Progenitor cell of endocrine pancreas (in vitro differentiated cells): ENCODE data around the gene CSTF3. TPM values are rescaled to one million over a fixed set of nuclear protein-coding genes. Genes with fewer than 3 reads are reported as not detected.
"Not testable (repeated sequence)": the region's sequence is repeated elsewhere in the genome, so short reads cannot be mapped to it uniquely, and the experiment has no call there.

Source experiments
- DNase-seq: peaks from one replicate; pipeline ENCODE4 v3.0.0; 2021; ENCODE audit warnings: low spot score; ENCODE audit not compliant: unreplicated experiment
- H3K27ac Mint-ChIP-seq: 2 replicates; pipeline ENCODE4 v1.8.0; 2021; ENCODE audit warnings: mild to moderate bottlenecking, moderate library complexity, mixed read lengths
- H3K27me3 Mint-ChIP-seq: 2 replicates; pipeline ENCODE4 v1.8.0; 2021; ENCODE audit warnings: mixed read lengths
- H3K36me3 Mint-ChIP-seq: 2 replicates; pipeline ENCODE4 v1.8.0; 2022; ENCODE audit warnings: mixed read lengths; ENCODE audit not compliant: insufficient read depth
- H3K4me1 Mint-ChIP-seq: 2 replicates; pipeline ENCODE4 v1.8.0; 2021; ENCODE audit warnings: low read depth, mixed read lengths
- H3K4me3 Mint-ChIP-seq: 2 replicates; pipeline ENCODE4 v1.8.0; 2021; ENCODE audit warnings: low read depth, mild to moderate bottlenecking, moderate library complexity, mixed read lengths
- H3K9me3 Mint-ChIP-seq: 2 replicates; pipeline ENCODE4 v1.8.0; 2021; ENCODE audit warnings: low read depth, mixed read lengths
- total RNA-seq: library from RNA; stranded (reverse); gene quantifications from 2 replicates; pipeline ENCODE4 v1.2.1, GENCODE V29; 2021
- TF ChIP-seq, protein P1 (sequence below): fragments of 200-600 bp; sonication (generic); IDR thresholded peaks from one replicate; pipeline ENCODE4 v1.5.0; 2021; ENCODE audit warnings: antibody characterized with exemption, mild to moderate bottlenecking; ENCODE audit not compliant: unreplicated experiment

The CSTF3 gene
- total RNA-seq, 1 donor from 2014 or later, result 43.5 TPM

DNA sequence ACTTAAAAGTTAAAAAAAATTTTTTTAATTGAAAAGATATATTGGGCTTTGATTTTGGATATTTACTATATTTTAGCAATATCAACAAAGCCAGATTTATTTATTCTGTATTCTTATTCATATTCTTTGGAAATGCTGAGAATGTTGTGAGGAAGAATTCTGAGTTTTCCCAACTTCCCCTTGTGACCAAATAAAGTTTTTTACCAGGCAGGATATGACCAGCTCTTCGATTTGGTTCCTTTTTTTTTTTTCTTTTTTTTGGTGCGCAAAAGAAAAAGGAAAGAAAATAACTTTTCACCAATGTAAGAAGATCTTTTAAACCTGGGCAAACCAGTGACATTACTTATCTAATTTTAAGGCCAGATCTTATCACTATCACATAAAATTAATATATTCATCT, 109.0 kb downstream of the CSTF3 start:
- Mint-ChIP-seq H3K27ac (no peak overlapping the region), H3K36me3 (peaks cover 17% of the 10 kb centered on the region), H3K4me3 (no peak overlapping the region), H3K4me1 (peaks cover 15% of the 10 kb centered on the region), H3K9me3 (no peaks in the 10 kb centered on the region), H3K27me3 (no peaks in the 10 kb centered on the region)
- no peak for DNase-seq
- TF ChIP-seq, protein P1, sequence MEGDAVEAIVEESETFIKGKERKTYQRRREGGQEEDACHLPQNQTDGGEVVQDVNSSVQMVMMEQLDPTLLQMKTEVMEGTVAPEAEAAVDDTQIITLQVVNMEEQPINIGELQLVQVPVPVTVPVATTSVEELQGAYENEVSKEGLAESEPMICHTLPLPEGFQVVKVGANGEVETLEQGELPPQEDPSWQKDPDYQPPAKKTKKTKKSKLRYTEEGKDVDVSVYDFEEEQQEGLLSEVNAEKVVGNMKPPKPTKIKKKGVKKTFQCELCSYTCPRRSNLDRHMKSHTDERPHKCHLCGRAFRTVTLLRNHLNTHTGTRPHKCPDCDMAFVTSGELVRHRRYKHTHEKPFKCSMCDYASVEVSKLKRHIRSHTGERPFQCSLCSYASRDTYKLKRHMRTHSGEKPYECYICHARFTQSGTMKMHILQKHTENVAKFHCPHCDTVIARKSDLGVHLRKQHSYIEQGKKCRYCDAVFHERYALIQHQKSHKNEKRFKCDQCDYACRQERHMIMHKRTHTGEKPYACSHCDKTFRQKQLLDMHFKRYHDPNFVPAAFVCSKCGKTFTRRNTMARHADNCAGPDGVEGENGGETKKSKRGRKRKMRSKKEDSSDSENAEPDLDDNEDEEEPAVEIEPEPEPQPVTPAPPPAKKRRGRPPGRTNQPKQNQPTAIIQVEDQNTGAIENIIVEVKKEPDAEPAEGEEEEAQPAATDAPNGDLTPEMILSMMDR, result no peak

DNA sequence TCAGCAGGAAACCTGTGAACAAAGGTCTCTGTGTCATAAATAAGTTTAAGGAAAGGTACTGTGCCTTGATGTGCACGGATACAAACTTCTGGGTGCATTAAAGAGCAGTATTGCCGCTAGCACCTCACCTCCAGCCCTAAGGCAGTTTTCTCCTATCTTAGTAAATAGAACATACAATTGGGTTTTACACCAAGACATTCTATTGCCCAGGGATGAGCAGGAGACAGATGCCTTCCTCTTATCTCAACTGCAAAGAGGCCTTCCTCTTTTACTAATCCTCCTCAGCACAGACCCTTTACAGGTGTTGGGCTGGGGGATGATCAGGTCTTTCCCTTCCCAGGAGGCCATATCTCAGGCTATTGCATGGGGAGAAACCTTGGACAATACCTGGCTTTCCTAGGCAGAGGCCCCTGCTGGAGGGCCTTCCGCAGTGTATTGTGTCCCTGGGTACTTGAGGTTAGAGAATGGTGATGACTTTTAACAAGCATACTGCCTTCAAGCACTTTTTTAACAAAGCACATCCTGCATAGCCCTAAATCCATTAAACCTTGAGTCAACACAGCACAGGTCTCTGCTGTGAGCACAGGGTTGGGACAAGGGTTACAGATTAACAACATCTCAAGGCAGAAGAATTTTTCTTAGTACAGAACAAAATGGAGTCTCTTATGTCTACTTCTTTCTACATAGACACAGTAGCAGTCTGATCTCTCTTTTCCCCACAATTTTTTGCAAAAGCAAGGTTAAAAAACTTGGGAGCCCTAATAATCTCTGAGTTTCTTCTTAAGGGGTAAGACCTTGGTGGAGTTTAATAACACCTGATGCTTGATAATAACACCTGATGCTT, 111.5 kb downstream of the CSTF3 start:
- peak; percentile 13 for DNase-seq
- Mint-ChIP-seq H3K36me3 (peaks cover 25% of the 10 kb centered on the region), H3K4me1 (peaks cover 15% of the 10 kb centered on the region), H3K27ac (peak overlapping the region; percentile 87)
- not testable (repeated sequence) for H3K9me3 Mint-ChIP-seq, H3K27me3 Mint-ChIP-seq, H3K4me3 Mint-ChIP-seq

DNA sequence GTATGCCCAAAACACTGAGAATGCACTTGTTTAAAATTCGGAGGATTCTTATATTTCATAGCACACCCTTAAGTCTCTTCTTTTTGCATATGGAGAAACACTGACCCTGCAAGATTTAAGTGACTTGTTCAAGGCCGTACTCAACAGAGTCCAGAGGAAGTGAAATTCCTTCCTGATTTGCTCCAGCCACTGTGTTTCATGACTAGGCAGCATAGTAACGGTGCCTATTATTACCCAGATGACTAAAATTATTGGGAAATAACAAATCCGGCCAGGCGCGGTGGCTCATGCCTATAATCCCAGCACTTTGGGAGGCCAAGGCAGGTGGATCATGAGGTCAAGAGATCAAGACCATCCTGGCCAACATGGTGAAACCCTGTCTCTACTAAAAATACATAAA, 112.6 kb downstream of the CSTF3 start:
- peak overlapping the region; percentile 49 for H3K27ac Mint-ChIP-seq
- not testable (repeated sequence) for H3K27me3 Mint-ChIP-seq, H3K4me3 Mint-ChIP-seq, H3K9me3 Mint-ChIP-seq, DNase-seq
- peaks cover 25% of the 10 kb centered on the region for H3K36me3 Mint-ChIP-seq
- H3K4me1 Mint-ChIP-seq, result peaks cover 16% of the 10 kb centered on the region

DNA sequence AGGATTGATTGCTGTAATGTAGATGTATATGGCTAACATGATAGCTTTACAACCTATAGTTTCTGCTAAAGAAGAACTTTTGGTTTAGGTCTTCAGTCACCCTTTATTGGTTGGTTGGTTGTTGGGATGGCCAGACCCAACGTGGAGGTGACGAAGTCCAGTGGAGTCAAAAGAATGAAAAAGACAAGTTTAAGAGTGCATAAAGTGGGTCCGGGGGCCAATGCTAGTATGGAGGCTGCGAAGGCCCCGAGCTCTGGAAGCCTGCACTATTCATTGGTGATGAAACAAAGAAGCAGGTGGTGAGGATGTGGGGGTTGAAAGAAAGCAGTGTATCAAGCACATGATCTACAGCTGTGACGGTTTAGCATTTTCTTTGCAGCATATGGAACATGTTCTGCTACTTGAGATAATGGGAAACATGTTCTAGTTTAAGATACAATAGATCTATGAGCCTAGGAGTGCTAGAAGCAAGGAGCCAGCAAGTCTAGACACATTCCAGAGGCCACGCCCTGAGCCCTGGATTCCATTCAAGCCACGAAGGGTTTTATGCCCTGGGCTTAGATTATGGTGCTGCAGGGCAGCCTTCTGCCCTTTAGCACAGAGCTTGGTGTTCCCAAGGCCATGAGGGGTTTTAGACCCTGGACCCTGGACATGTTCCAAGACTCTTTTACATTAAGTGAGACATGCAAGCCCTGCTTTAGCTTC, 115.6 kb downstream of the CSTF3 start:
- Mint-ChIP-seq H3K9me3 (peaks cover 3% of the 10 kb centered on the region), H3K4me1 (peaks cover 17% of the 10 kb centered on the region), H3K27ac (no peak overlapping the region), H3K36me3 (peaks cover 23% of the 10 kb centered on the region), H3K4me3 (no peak overlapping the region), H3K27me3 (no peaks in the 10 kb centered on the region)
- TF ChIP-seq, protein P1, result no peak
- DNase-seq, result no peak

DNA sequence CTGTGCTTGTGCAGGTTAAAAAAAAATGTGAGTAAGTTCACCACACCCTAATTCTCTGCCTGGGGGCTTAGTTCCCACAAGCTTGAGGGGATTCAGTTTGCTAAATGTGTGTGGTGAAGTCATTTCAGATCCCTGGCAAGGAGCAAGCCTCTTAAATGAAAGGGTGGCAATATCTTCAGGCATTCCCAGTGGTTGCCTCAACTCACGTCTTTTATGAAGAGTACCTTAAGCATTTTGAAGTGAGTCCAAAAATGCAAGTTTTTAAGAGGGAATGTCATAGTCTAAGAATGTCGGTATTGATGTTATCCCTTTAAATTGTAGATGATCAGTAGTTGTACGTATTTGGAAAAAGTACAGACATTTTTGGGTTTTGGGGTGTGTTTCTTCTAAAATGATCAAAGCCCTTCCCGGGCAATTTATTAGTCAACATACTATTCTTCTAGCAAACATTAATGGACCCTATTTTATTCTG, 117.0 kb downstream of the CSTF3 start:
- Mint-ChIP-seq H3K27me3 (no peaks in the 10 kb centered on the region), H3K27ac (no peak overlapping the region), H3K4me1 (peaks cover 11% of the 10 kb centered on the region), H3K4me3 (no peak overlapping the region), H3K9me3 (peaks cover 3% of the 10 kb centered on the region), H3K36me3 (peaks cover 23% of the 10 kb centered on the region)
- DNase-seq, result no peak
- TF ChIP-seq, protein P1, result no peak

DNA sequence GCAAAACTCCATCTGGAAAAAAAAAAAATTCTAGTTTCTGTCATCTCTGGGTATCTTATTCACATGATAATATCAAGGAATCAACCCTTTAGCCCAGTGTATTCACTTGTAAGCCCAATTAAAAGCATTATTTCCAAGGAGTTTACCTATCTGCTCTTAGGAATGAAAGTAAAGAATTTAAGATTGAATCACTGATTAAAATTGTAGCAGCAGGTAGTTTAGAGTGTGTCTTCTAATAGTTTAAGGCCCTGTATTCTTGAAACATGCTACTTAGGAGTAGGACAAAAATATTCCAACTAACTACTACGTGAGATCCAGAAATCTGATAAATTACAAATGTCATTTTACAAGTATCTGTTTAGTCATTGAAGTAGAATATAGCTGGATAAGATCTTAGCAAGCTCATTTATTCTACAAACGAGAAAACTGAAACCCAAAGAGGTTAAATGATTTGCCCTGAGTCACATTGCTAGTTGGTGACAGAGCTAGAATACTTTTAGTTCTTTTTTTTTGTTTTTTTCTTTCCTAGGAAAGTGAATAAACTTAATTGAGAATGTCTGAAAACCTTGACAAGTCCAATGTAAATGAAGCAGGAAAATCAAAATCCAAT, 118.0 kb downstream of the CSTF3 start:
- peaks cover 7% of the 10 kb centered on the region for H3K4me1 Mint-ChIP-seq
- no peak overlapping the region for H3K4me3 Mint-ChIP-seq
- TF ChIP-seq, protein P1, result no peak
- peaks cover 3% of the 10 kb centered on the region for H3K9me3 Mint-ChIP-seq
- H3K27ac Mint-ChIP-seq, result no peak overlapping the region
- H3K36me3 Mint-ChIP-seq, result peaks cover 21% of the 10 kb centered on the region
- no peak for DNase-seq
- H3K27me3 Mint-ChIP-seq, result no peaks in the 10 kb centered on the region
